ENCODE results near the gene FAH.

FAH gene

GRCh38 chr15:80194186-80194585 lies 41.4 kb downstream of the FAH start:
- TF ChIP-seq, protein P1, sequence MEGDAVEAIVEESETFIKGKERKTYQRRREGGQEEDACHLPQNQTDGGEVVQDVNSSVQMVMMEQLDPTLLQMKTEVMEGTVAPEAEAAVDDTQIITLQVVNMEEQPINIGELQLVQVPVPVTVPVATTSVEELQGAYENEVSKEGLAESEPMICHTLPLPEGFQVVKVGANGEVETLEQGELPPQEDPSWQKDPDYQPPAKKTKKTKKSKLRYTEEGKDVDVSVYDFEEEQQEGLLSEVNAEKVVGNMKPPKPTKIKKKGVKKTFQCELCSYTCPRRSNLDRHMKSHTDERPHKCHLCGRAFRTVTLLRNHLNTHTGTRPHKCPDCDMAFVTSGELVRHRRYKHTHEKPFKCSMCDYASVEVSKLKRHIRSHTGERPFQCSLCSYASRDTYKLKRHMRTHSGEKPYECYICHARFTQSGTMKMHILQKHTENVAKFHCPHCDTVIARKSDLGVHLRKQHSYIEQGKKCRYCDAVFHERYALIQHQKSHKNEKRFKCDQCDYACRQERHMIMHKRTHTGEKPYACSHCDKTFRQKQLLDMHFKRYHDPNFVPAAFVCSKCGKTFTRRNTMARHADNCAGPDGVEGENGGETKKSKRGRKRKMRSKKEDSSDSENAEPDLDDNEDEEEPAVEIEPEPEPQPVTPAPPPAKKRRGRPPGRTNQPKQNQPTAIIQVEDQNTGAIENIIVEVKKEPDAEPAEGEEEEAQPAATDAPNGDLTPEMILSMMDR (IDR thresholded peaks at IDR 0.05; ENCODE audit: low read depth, low read length): no peak
- no peak overlapping the region for H3K4me3 ChIP-seq (ENCODE audit: low read depth, low read length)

- TF ChIP-seq, protein P1 (IDR thresholded peaks at IDR 0.05; ENCODE audit: low read depth, low read length): no peak
- no peak overlapping the region for H3K4me3 ChIP-seq (ENCODE audit: low read depth, low read length)
Measured at GRCh38 chr15:80194914-80195313, 42.1 kb downstream of the FAH start.

DNA sequence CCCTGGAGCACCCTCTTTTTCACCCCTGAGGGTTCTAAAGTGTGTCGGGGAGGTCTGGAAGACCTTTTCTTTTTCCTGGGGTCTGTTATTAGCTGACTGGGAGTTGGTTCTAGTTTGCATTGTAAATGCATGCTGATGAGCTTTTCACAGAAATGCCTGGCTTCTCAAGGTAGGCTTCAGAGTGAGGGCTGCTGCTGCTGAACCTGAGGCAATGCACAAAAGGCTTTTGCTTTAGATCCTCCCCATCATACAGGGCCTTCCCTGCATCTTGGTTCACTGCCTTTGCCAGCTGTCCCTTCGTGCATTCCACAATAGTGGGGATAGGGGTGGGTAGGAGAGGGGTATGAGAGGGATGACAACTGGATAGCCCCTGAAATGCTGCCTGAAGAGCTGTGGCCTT lies 46.6 kb downstream of the FAH start:
- TF ChIP-seq, protein P1 (IDR thresholded peaks at IDR 0.05; ENCODE audit: low read depth, low read length): no peak
- H3K4me3 ChIP-seq (ENCODE audit: low read depth, low read length): no peak overlapping the region

DNA sequence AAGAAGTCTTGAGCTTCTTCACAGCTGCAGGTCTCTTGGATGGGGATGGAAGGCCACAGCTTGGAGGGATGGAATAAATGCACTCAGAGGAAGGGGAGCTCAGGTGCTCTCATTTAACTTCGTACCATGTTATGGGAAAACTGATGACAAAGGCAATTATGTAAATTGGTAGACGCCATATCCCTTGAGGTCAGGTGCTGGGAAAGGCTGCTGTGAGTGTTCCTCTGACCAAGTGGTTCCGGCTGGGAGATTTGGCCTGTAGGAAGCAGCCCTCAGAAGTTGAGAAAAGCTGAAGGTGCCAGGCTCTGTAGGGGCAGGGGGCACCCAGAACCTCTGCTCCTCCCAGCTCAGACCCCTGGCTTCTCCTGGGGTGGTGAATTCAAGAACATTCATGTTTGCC lies 47.1 kb downstream of the FAH start:
- H3K4me3 ChIP-seq (ENCODE audit: low read depth, low read length): no peak overlapping the region
- TF ChIP-seq, protein P1 (IDR thresholded peaks at IDR 0.05; ENCODE audit: low read depth, low read length): no peak

DNA sequence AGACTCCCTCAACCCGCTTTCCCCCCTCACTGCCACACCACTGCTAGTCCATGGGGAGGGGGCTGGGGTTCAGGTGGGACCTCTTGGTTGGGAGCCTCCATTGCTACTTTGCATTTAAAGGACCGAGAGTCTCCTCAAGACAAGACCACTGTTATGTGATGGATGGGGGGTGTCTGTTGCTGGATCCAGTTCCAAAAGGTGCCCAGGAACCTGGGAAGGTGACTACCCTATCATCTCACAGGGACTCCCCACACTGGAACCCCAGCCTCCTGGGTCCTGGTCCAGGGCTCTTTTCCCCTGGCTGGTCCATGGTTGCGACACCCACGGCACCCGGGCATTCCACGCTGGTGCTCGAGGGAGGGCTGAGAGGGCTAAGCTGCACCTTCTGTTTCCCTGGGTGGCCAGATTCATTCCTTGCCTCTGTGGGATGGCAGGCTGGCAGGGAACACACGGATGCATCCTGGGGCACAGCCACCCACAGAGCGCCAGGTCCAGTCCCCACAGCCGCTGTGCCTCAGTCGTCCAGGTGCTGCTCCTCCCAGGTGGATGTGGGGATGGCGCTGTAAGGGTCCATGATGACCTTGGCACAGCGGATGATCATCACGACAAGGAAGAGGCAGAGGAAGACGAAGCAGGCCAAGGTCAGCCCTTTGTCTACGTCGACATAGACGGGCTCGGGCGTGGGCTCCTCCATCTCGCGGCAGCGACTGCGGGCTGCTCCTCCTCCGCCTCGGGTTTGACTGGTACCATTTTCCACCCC lies 48.6 kb downstream of the FAH start:
- TF ChIP-seq, protein P1 (IDR thresholded peaks at IDR 0.05; ENCODE audit: low read depth, low read length): no peak
- H3K4me3 ChIP-seq (ENCODE audit: low read depth, low read length): no peak overlapping the region

DNA sequence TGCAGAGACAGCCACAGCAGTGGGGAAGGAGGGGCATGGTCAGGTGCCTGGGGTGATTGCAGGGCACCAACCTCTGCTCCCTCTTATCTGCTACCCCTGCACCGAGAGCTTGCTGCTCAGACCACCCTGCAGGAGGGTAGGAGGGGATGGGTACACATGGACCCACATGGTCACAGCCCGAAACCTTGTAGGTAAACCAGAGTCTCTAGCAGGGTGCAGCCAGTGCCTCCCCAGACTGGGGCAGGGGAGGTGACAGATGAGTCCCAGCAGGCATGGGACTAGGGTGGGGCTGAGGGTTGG lies 49.2 kb downstream of the FAH start:
- TF ChIP-seq, protein P1 (IDR thresholded peaks at IDR 0.05; ENCODE audit: low read depth, low read length): no peak
- H3K4me3 ChIP-seq (ENCODE audit: low read depth, low read length): no peak overlapping the region

- TF ChIP-seq, protein P1 (IDR thresholded peaks at IDR 0.05; ENCODE audit: low read depth, low read length): no peak
- H3K4me3 ChIP-seq (ENCODE audit: low read depth, low read length): no peak overlapping the region
Measured at GRCh38 chr15:80202641-80203360, 50.0 kb downstream of the FAH start.
